Measurements from ENCODE around the gene ENDOV.

The ENDOV gene

DNA sequence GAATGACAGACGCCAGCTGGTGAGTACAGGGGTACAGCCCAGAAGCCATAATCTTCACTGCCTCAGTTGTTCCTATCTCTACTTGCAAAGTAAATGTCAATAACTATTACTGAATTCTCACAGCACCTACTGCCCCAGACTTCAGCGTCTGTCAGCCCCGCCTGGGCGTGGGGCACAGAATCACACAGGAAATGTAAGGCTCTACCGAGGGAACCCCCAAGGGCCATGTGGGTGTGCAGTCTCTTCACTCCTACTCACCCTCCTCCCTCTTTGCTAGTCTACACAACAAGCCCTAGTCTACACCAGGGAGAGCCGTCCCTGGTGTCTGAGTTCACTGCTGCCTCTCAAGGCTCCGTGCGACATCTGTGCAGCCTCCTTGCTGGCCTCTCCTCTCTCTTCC lies 57.0 kb downstream of the ENDOV start:
- DNase-seq: no peak

DNA sequence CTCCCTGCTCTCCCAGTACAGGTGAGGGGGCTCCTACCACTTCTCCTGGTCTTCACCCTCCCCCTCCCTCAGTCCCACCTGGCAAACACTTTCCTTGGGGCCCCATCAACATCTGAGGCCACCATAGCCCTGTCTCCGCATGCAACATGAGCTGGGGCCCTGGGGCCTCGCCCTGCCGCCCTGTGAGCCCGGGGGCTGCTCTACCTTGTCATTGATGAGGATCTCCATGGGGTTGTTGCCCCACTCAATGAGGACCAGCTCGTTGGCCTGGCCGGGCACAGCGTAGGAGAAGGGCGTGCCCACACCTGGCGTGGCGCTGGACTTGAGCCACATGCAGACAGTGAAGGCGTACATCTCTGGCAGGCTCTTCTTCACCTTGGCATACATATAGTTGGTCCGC lies 58.0 kb downstream of the ENDOV start:
- no peak for DNase-seq

DNA sequence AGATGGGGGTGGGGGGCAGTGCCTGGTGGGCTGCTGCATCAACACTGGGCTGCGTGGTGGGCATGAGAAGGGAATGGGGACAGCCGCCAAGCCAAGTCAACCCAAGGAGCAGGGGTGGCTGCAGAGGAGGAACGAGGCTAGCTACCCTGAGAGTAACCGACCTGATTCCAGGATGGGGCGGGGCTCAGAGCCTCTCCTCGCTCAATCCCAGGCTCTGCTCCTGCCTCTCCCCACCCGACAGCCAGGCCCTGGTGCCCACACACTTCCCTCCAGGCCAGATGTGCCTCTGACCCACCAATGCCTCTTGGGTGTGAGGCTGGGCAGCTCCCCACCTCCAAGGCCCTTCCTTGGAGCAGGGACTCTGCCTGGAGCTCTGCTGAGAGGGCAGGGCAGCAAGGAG lies 58.7 kb downstream of the ENDOV start:
- DNase-seq: no peak

DNA sequence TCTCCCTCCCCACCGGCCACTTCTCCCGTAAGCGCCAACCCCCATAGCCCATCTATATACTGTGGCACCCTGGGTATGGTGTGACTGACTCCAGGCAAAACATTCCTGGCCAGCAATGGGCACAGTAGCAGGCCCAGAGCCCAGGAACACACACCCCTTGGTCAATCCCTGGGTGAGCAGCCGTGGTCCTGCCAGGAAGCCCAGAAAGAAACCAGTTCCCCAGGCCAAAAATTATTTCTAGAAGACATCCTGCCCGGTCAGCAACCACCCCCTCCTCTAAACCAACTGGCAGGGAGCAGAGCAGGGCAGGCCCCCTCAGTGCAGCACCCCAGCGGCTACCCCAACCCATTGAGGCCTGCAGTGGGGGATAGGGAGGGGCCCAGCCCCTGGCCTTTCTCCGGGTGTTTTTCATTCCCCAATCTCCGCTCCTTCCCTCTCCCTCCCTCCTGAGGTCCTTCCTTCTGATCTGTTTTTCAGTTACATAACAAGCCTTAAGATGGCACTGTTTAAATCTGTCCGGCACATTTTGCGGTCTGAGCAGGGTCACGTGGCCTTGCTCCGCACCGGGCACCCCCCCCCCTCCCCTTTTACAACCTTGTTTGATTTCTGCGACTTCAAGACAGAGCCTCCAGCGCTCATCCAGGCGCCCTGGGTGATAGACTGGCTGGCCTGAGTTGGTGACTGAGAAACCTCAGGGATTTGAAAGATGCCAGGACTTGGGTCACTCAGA lies 59.4 kb downstream of the ENDOV start:
- DNase-seq: no peak

DNA sequence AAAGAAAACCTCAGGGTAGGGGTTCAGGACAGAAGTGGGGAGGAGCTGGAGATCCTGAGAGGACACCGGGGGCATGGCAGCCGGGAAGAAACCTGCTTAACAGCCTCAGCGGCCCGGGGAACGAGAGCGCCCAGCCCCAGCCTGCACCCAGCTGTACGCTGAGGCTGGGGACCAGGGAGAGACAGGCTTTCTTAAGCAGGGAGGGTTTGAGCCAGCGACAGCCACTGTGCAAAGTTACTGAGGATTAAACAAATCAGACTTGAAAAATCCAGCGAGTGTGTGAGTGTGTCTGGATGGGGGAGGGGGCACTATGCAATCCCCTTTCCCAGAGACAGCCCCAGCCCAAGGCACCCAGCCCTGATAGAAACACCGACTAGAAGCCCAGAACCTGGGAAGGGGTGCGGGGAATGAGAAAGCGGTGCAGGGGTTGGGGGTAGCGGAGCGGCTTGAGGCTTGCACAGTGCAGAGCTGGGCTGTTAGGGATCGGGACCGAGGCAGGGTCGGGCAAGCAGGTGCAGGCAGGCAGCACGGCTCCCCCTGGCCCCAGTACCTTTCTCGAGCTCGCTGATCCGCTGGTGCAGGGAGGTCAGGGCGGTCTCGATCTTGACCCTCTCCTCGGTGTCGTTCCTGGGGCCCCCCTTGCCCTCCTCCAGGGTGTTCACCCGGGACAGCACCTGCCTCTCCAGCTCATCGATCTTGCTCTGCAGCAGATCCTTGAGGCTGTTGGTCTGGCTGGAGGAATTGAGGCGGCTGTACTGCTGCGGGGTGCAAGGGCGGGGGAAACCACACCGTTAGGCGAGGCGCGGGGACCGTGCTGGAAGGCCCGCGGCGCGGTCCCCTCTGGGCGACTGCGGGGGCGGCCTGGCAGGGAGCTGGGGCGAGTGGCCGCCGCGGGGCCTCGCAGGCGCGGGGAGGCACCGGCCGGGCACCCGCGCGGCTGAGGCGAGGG lies 60.3 kb downstream of the ENDOV start:
- no peak for DNase-seq

DNA sequence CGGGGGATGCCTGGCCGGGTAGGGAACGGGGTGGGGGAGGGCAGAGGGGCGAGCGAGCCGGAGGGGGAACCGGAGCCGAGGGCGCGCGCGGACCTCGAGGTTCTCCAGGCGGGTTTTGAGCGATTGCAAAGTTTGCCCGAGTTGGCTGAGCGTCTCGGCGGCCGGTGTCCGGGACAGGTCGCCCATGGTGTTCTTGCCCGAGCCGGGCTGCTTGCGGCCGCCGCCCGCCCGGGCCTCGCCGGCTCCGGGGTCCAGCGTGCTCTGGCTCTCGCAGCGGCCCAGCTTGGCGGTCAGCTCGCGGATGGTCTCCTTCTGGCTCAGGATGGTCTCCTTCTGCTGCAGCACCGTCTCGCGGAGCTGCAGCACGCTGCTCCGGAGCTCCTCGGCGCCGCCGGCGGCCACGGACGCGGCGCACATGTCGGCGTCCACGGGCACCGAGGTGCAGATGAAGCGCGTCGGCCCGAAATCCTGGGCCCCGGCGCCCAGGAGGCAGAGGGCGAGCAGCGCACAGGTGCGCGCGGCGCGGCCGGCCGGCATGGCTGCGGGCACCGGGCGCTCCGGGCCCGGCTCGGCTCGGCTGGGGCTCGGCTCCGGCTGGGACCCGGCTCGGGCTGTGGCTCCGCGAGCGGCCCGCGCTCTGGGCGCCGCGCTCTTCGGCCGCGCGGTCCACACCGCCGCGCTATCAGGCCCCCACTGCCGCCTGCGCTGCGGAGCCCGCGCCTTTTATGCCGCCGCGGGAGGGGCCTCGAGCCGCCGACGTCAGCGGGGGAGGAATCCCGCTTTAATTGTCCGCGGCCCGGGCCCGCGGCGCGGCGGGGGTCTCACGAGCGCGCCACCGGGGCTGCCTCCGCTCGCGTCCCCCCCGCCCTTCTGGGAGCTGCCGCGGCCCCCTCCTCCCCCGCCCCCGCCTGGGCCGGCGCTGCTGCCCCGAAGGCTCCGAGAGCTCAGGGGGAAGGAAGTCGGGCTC lies 61.2 kb downstream of the ENDOV start, which contains the start of gene NPTX1:
Gene NPTX1, minus strand, starts transcription at position 698 of the 967 bp plus-strand sequence. Its CDS starts 161 bp downstream, at position 537.
- no peak for DNase-seq

DNA sequence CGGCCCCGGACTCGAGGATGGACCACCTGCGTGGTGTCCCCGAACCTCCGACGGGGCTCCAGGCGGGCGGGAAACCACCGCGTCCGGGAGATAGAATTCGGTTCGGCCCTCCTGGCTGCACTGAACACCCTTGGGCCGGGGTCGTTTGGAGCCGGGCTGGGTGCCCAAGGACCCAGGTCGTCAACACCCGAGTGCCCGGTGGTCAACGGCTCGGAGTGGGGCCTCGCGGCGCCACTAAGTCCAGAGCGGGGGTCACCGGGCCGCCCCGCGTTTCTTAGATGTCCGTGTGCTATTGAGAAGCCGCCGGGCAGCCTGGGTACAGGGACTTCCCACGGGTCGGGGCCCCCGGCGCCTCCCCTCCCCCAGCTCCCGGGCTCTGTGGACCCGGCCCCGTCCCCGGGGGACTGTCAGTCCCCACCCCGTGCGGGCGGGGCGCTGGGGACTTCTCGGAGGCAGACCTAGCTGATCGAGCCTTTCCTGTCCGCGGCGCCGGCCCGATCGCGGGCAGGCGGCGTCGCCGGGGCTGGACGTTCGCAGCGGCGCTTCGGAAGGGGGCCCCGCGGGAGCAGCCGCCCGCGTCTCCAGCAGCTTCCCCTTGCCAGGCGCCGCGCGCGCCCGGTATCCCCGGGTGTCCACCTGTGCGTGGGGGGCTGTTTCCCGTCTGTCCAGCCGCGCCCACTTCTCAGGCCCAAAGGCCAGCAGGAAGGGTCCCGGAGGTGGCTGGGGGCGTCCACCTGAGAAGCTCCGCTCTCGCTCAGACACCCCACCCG lies 62.1 kb downstream of the ENDOV start:
- no peak for DNase-seq

DNA sequence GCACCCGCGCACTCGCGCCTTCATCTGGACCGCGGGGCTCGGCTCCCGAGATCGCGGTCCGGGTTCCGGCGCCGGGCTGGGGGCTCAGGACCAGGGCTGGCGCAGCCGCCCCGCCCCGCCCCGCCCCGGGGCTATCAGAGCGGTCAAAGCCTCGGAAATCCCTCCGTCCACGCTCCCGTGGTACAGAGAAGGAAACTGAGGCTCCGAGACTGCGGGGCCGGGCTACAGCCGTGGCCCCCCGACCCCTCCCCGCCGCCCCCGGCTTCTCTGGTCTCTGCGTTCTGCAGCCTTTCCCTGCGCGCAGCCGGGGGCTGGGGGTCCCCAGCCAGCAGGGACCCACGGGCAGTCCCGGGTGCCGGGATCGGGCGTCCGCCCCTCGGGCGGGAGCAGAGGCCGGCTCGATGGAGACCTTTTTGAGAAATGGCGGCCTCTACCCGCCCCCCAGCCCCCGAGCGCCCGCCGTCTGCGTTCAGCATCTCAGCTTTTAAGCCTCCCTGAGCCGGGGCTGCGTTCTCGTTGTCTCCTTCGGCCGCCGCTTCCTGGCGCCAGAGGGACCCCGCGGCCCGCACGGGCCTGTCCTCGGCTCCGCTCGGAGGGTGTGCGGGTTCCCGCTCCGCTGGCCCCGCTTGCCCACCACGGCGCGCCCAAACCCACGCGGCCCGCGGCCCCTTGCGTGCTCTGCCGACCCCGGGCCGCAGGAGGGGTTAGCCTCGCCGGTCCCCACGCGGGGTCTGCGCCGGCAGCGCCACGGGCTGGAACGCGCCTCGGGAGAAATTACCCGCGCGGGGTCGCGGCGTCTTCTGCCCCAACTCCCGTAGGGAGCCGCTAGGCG lies 62.9 kb downstream of the ENDOV start:
- DNase-seq: peak; percentile 35

DNA sequence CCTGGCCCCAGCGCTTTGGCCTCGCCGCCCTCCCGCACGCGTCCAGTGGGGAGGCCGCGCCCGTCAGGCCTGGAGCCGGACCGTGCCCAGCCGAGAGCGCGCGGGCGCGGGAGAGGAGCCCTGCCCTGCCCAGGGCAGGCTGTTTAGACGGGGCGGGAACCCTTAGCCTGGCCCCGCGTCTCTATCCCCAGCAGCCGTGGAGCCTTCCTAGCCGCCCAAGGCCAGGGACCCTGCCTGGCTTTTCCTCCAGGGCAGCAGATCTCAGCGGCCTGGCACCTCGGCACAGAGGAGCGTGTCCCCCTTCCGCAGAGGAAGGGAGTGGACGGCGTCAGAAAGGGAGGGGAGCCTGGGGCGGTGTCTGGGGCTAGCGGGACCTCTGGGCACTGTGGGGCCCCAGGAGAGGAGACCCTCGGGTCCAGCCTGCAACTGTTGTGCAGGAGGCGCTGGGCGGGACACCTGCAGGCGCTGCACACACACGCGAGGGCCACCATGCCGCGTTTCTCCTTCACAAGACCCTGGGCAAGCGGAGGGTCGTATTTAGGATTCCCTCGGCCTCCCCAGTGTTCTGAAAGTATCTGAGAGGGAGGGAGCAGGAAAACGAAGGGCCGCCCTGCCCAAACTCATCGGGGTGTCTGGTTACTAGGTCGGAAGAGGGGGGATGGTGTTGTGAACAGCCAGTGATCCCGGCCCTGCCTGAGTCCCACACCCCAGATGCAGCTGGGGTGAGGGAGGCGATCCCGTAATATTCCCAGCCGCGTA lies 63.7 kb downstream of the ENDOV start:
- no peak for DNase-seq

DNA sequence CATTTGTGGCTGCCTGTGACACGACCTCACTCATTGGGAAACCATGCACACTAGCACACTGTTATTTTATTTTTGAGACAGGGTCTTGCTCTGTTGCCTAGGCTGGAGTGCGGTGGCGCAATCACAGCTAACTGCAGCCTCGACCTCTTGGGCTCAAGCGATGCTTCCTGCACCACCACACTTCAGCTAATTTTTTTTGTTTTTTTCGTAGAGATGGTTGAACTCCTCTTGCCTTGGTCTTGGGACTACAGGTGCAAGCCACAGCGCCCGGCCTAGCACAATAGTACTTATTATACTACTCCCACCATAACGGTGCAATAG lies 64.2 kb downstream of the ENDOV start:
- DNase-seq: no peak

DNA sequence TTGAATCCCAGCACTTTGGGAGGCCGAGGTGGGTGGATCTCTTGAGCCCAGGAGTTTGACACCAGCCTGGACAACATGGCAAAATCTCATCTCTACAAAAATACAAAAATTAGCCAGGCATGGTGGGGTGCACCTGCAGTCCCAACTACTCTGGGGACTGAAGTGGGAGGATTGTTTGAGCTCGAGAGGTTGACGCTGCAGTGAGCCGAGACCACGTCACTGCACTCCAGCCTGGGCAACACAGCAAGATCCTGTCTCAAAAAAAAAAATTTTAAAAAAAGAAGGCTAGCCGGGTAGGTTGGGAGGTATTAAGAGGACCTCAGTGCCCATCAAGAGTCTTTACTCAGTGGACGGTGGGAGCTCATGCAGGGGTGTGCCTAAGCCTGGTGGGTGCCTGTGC lies 65.3 kb downstream of the ENDOV start:
- DNase-seq: no peak

DNA sequence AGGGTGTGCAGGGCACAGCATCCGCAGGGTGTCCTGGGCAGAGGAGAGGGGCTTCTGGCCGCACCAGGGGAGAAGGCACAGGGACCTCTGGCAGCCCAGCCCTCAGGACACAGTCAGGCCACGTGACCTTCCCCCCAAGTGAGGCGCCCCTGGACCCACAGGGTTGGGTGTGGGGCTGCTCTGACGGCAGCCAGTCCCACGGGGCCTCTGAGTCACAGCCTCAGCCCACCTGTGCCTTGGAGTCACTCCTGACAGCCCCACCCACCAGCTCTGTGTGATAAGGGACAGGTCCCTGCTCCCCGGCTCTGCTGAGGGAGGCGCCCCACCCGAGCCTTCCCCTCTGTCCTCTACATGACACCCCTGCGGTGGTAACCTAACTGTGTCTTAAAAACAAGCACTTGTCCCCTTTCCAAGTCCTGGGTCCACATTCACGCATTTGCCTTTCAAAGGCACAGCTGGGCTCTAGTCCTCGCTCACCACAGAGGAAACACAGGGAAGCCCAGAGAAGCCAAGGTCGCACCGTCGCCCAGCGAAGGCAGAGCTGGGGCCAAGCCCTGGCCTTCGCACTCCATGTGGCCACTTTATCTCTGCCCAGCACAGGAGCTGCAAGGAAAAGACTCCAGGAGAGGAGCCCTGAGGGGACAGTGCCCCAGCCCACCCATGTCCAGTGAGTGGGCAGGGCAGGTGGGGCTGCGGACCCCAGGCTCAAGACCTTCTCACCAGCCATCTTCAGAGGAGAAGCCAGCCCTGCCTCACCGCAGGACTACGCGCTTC lies 66.5 kb downstream of the ENDOV start:
- no peak for DNase-seq

DNA sequence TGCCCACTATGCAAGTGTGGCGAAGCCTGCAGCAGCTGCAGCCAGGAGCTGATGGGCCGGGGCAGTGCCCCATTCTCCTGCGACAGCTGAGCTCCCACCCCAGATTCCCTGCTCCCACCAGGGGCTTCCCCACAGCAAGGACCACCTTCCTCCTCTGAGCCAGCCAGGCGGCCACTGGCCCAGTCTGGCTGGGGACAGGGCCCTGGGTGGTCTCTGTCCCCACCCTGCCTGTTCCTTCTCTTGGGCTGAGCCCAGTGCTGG lies 67.0 kb downstream of the ENDOV start:
- no peak for DNase-seq

DNA sequence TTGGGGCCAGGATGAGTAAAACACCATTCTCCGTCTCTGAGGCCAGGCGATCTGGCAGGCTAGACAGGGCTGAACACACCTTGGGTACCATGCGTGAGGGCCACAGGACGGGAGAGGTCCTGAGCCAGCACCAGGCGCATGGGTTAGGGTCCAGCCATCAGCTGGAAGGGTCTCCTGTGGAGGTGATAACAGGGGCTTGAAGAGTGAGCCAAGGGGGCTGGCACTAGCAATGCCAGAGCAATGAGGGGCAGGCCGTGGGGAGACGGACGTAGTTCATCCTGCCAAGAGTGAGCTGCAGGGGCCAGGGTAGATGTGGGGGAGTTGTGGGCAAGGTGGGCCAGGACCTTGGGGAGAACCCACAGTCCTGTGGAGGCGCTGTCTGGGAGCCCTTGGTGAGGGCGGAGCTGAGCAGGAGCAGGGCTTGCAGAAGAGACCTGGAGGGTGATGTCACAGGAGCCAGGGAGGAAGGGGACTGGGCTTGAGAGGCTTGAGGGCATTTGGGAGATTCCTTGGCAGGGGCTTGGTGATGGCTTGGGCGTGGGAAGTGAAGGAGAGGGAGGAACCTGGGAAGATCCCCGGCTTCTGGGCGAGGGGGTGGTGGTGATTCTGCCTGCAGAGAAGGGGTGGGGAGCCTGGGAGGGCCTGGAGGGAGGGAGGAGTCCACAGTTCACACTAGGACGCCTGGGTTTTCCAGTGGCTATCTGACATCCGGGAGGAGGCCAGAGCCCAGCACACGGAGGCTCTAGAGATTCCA lies 67.8 kb downstream of the ENDOV start:
- no peak for DNase-seq

DNA sequence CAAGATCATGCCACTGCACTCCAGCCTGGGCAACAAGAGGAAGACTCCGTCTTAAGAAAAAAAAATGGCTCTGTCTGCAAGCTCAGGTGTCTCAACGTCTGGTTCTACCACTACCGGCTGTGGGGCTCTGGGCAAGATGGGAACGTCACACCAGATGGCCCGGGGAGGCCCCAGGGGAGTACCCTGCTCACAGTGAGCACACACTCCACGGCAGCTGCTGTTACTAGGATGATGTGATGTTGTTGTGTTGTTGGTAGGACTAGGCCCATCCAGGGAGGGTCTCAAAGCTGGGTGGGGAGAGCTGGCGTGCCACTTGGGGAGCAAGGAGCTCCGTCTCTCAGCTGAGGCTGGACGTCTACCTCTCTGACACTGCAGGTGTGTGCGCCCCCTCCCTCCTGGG lies 70.9 kb downstream of the ENDOV start:
- DNase-seq: no peak

DNA sequence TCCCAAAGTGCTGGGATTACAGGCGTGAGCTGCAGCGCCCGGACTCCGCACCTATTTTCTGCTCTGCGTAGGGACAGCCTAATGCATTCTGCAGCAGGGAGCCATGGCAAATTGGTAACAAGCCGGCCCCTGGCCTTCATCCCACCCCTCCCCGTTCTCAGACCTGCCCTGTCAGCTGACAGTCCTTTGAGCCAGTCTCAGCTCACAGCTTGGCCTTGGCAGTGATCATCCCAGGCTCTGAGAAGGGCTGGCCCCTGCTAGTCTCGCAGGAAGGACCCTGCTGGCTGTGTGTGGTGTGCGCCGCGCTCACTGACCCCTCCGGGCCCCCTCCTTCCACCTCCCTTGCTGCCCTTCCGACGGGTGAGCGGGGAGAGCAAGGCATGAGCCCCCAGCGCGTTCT lies 71.7 kb downstream of the ENDOV start:
- DNase-seq: no peak

DNA sequence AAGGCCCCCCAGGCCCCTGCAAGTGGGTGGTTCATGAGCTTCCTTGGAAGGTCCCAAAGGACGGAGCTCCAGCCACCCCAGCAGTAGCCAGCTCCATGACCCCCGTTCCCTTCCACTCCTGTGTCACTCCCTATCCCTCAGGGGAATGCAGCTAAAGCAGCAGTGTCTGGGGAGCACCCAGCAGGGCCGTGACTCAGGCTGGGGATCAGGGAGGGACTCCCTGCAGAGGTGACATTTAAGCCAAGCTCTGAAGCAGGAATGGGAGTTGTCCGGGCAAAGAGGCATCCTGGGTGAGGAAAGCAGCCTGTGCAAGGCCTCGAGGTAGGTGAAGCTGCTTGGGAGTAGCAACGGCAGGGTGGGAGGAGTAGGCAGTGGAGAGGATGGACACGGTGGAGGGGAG lies 72.5 kb downstream of the ENDOV start:
- no peak for DNase-seq

Measured in amniotic stem cell (primary cell).